IMR-90 (cell line): Measurements from ENCODE around the gene RAB14. TPM values are rescaled to one million over a fixed set of nuclear protein-coding genes. Genes with fewer than 3 reads are reported as not detected.

ENCODE experiments used
- ATAC-seq: fragments of 200-7000 bp; cut with Tn5 transposase; 2 replicates; pipeline ENCODE4 v1.9.1; 2020; ENCODE audit warnings: low read depth, mild to moderate bottlenecking, moderate library complexity
- BruUV-seq: library from RNA; stranded (reverse); fragments of 400-500 nt; replicated peaks from 2 replicates; lab custom pipeline; 2021; lab: Mats Ljungman, UMichigan
- CTCF ChIA-PET: fragments of 300-600 bp; formaldehyde crosslinking; extraction: SDS; loops from one replicate; lab custom pipeline; 2021; ENCODE audit warnings: antibody characterized with exemption; lab: Yijun Ruan, JAX
- POLR2A ChIA-PET: fragments of 300-600 bp; sonication (Branson Sonifier 250); formaldehyde crosslinking; loops from one replicate; lab custom pipeline; 2022; ENCODE audit warnings: antibody characterized with exemption; ENCODE audit not compliant: unreplicated experiment; lab: Charles Lee
- DNase-seq: peaks from one replicate; pipeline ENCODE4 v3.0.0; 2013
- H2AFZ ChIP-seq: replicated peaks from 2 replicates; pipeline ENCODE3; 2013; ENCODE audit warnings: low read length, mild to moderate bottlenecking; ENCODE audit not compliant: poor library complexity
- H2AK5ac ChIP-seq: 2 replicates; pipeline ENCODE4 v1.6.1; 2013; ENCODE audit warnings: low read depth, low read length, inconsistent platforms
- H2AK9ac ChIP-seq: replicated peaks from 2 replicates; pipeline ENCODE3; 2013; ENCODE audit warnings: mild to moderate bottlenecking, low read depth, low read length, moderate library complexity; ENCODE audit not compliant: poor library complexity
- H2BK120ac ChIP-seq: 2 replicates; pipeline ENCODE4 v1.6.1; 2013; ENCODE audit warnings: low read depth, low read length, inconsistent platforms
- H2BK15ac ChIP-seq: 3 replicates; pipeline ENCODE4 v1.6.1; 2013; ENCODE audit warnings: low read depth, low read length, inconsistent platforms
- H2BK20ac ChIP-seq: 2 replicates; pipeline ENCODE4 v1.6.1; 2013; ENCODE audit warnings: low read depth, mild to moderate bottlenecking, inconsistent platforms, low read length, moderate library complexity
- H2BK5ac ChIP-seq: 2 replicates; pipeline ENCODE4 v1.6.1; 2013; ENCODE audit warnings: mild to moderate bottlenecking, low read depth, low read length, inconsistent platforms; ENCODE audit not compliant: poor library complexity, severe bottlenecking
- H3K14ac ChIP-seq: replicated peaks from 2 replicates; pipeline ENCODE4 v1.6.1; 2013; ENCODE audit warnings: low read depth, low read length, inconsistent platforms
- H3K18ac ChIP-seq: 2 replicates; pipeline ENCODE4 v1.6.1; 2013; ENCODE audit warnings: low read depth, low read length, control low read depth
- H3K23ac ChIP-seq: 2 replicates; pipeline ENCODE4 v1.6.1; 2013; ENCODE audit warnings: low read depth, low read length, inconsistent platforms
- H3K27ac ChIP-seq: 2 replicates; pipeline ENCODE4 v1.5.1; 2013; ENCODE audit warnings: mild to moderate bottlenecking, control low read depth, low read length; ENCODE audit not compliant: insufficient read depth
- H3K27me3 ChIP-seq: 2 replicates; pipeline ENCODE4 v1.6.1; 2013; ENCODE audit warnings: low read length; ENCODE audit not compliant: control insufficient read depth, insufficient read depth
- H3K36me3 ChIP-seq: 2 replicates; pipeline ENCODE4 v1.6.1; 2013; ENCODE audit warnings: low read length, mixed read lengths; ENCODE audit not compliant: control insufficient read depth, insufficient read depth
- H3K4ac ChIP-seq: 2 replicates; pipeline ENCODE4 v1.6.1; 2013; ENCODE audit warnings: low read depth, low read length, inconsistent platforms
- H3K4me1 ChIP-seq: 2 replicates; pipeline ENCODE4 v1.6.1; 2013; ENCODE audit warnings: low read length, mixed read lengths; ENCODE audit not compliant: control insufficient read depth, insufficient read depth
- H3K4me2 ChIP-seq: 2 replicates; pipeline ENCODE4 v1.6.1; 2013; ENCODE audit warnings: low read depth, mild to moderate bottlenecking, control low read depth, low read length, moderate library complexity
- H3K4me3 ChIP-seq: 2 replicates; pipeline ENCODE4 v1.5.1; 2013; ENCODE audit warnings: low read depth, mild to moderate bottlenecking, control low read depth, low read length, moderate library complexity; ENCODE audit not compliant: insufficient read depth
- H3K56ac ChIP-seq: 2 replicates; pipeline ENCODE4 v1.6.1; 2013; ENCODE audit warnings: low read length, inconsistent platforms; ENCODE audit not compliant: insufficient read depth; ENCODE audit errors: extremely low read depth
- H3K79me1 ChIP-seq, 2 experiments: 2 replicates each; pipeline ENCODE4 v1.6.1; 2013; ENCODE audit warnings: low read length in 2 of 2, inconsistent platforms in 1 of 2, low read depth in 1 of 2
- H3K9ac ChIP-seq: 2 replicates; pipeline ENCODE4 v1.6.1; 2013; ENCODE audit warnings: low read depth, low read length, control low read depth
- H3K9me1 ChIP-seq: 2 replicates; pipeline ENCODE4 v1.6.1; 2013; ENCODE audit warnings: low read length, inconsistent platforms; ENCODE audit not compliant: insufficient read depth
- H3K9me3 ChIP-seq: 2 replicates; pipeline ENCODE4 v1.6.1; 2013; ENCODE audit warnings: low read length; ENCODE audit not compliant: control insufficient read depth, insufficient read depth
- H4K20me1 ChIP-seq: 2 replicates; pipeline ENCODE4 v1.6.1; 2013; ENCODE audit warnings: low read length, inconsistent platforms; ENCODE audit not compliant: insufficient read depth
- H4K5ac ChIP-seq: 2 replicates; pipeline ENCODE4 v1.6.1; 2013; ENCODE audit warnings: mild to moderate bottlenecking, low read depth, low read length, control low read depth
- H4K8ac ChIP-seq, 2 experiments: 2 replicates each; pipeline ENCODE4 v1.6.1; 2013; ENCODE audit warnings: low read depth in 2 of 2, low read length in 2 of 2, control low read depth in 1 of 2, inconsistent platforms in 1 of 2
- H4K91ac ChIP-seq: 2 replicates; pipeline ENCODE4 v1.6.1; 2013; ENCODE audit warnings: low read depth, low read length, inconsistent platforms; ENCODE audit not compliant: insufficient read depth
- BHLHE40 ChIP-seq: fragments of 150-350 bp; IDR thresholded peaks from 2 replicates; pipeline ENCODE4 v1.6.1; 2016; ENCODE audit warnings: mild to moderate bottlenecking, low read depth, low read length
- CEBPB ChIP-seq: IDR thresholded peaks from 2 replicates; pipeline ENCODE4 v1.6.1; 2012; ENCODE audit warnings: low read depth, low read length, improper control_type of control experiment
- CHD1 ChIP-seq: IDR thresholded peaks from 2 replicates; pipeline ENCODE4 v1.6.1; 2012; ENCODE audit warnings: low read depth, low read length, improper control_type of control experiment
- CTCF ChIP-seq: conservative IDR thresholded peaks from 2 replicates; pipeline ENCODE4 v1.5.1; 2012; ENCODE audit warnings: mild to moderate bottlenecking, low read depth, low read length, improper control_type of control experiment
- ELK1 ChIP-seq: fragments of 150-350 bp; IDR thresholded peaks from 2 replicates; pipeline ENCODE4 v1.6.1; 2016; ENCODE audit warnings: low read depth, mild to moderate bottlenecking, low read length, moderate library complexity, borderline replicate concordance
- FOS ChIP-seq: fragments of 150-350 bp; IDR thresholded peaks from 2 replicates; pipeline ENCODE4 v1.6.1; 2016; ENCODE audit warnings: low read depth, low read length
- MAFK ChIP-seq: IDR thresholded peaks from 2 replicates; pipeline ENCODE4 v1.6.1; 2012; ENCODE audit warnings: low read depth, low read length, improper control_type of control experiment
- MAZ ChIP-seq: IDR thresholded peaks from 2 replicates; pipeline ENCODE4 v1.6.1; 2012; ENCODE audit warnings: low read depth, mild to moderate bottlenecking, low read length, improper control_type of control experiment, moderate library complexity, borderline replicate concordance
- MXI1 ChIP-seq: IDR thresholded peaks from 2 replicates; pipeline ENCODE4 v1.6.1; 2012; ENCODE audit warnings: low read depth, mild to moderate bottlenecking, low read length, moderate library complexity, borderline replicate concordance
- NFE2L2 ChIP-seq: fragments of 150-350 bp; IDR thresholded peaks from 2 replicates; pipeline ENCODE4 v1.6.1; 2016; ENCODE audit warnings: low read depth, mild to moderate bottlenecking, low read length
- POLR2A ChIP-seq: IDR thresholded peaks from 2 replicates; pipeline ENCODE4 v1.6.1; 2012; ENCODE audit warnings: mild to moderate bottlenecking, low read depth, low read length
- RAD21 ChIP-seq: IDR thresholded peaks from 2 replicates; pipeline ENCODE4 v1.6.1; 2012; ENCODE audit warnings: low read length, improper control_type of control experiment
- RCOR1 ChIP-seq: IDR thresholded peaks from 2 replicates; pipeline ENCODE4 v1.6.1; 2012; ENCODE audit warnings: mild to moderate bottlenecking, low read length, improper control_type of control experiment; ENCODE audit not compliant: insufficient replicate concordance
- RFX5 ChIP-seq: IDR thresholded peaks from 2 replicates; pipeline ENCODE4 v1.8.0; 2012; ENCODE audit warnings: low read depth, mild to moderate bottlenecking, low read length, moderate library complexity
- SMC3 ChIP-seq: fragments of 150-350 bp; IDR thresholded peaks from 2 replicates; pipeline ENCODE4 v1.6.1; 2016; ENCODE audit warnings: low read depth, mild to moderate bottlenecking, antibody characterized with exemption, low read length, moderate library complexity
- USF2 ChIP-seq: fragments of 150-350 bp; IDR thresholded peaks from 2 replicates; pipeline ENCODE4 v1.6.1; 2017; ENCODE audit warnings: mild to moderate bottlenecking, antibody characterized with exemption, low read length, low read depth
- WGBS, 2 experiments: methylation state at CpG; one replicate each; pipeline versions ENCODE4 v1.1.5 to v1.1.7; 2013; ENCODE audit warnings: missing lambda C conversion rate in 2 of 2; ENCODE audit not compliant: insufficient read length in 1 of 2; ENCODE audit errors: extremely low coverage in 2 of 2; 5-methylcytosine and 5-hydroxymethylcytosine counted together
- dilution Hi-C: fragments of 300-500 bp; cut with HindIII; formaldehyde crosslinking; loops from one replicate; pipeline ENCODE4 v1.14.3; 2018; ENCODE audit warnings: low sequenced_read_pairs; ENCODE audit not compliant: unreplicated experiment
- in situ Hi-C: fragments of 300-500 bp; cut with MboI; formaldehyde crosslinking; loops from 3 replicates; pipeline ENCODE4 v1.14.3; 2019; ENCODE audit warnings: low sequenced_read_pairs, inconsistent platforms, mixed read lengths
- intact Hi-C: fragments of 100-400 bp; cut with micrococcal nuclease; formaldehyde crosslinking; loops from 2 replicates; pipeline ENCODE4 v1.10.0; 2022
- polyA plus RNA-seq, 3 experiments: library from polyadenylated mRNA; depleted of rRNA; stranded (reverse); fragments of >200 nt; gene quantifications; 2 replicates each; pipeline ENCODE4 v1.2.3, GENCODE V29; 2012; ENCODE audit warnings: low replicate concordance in 1 of 3
- total RNA-seq: library from RNA; depleted of rRNA; stranded (reverse); fragments of >200 nt; gene quantifications from 2 replicates; pipeline ENCODE4 v1.2.3, GENCODE V29; 2012

Gene RAB14
- total and polyA plus RNA-seq, 2 of the 4 experiments (the other 2 are of a cell fraction): 20.1 to 29.3 TPM

- Histone ChIP-seq H3K27me3 (no peaks in the 10 kb centered on the region), H3K9ac (no peak overlapping the region), H3K27ac (no peak overlapping the region; the same call in 1 of the 2 replicates), H3K18ac (no peak overlapping the region), H2BK20ac (no peak overlapping the region), H4K91ac (no peak overlapping the region), H2AFZ (no peak overlapping the region), H4K20me1 (peaks cover 76% of the 10 kb centered on the region), H3K56ac (no peak overlapping the region), H3K4me1 (peaks cover 12% of the 10 kb centered on the region), H2BK120ac (no peak overlapping the region), H4K8ac (no peak overlapping the region), H3K4ac (no peak overlapping the region), H2AK5ac (no peak overlapping the region), H2BK5ac (no peak overlapping the region), H3K36me3 (peaks cover 5% of the 10 kb centered on the region), H3K23ac (no peak overlapping the region), H3K9me3 (no peaks in the 10 kb centered on the region), H4K5ac (no peak overlapping the region), H3K9me1 (peaks cover 6% of the 10 kb centered on the region), H3K14ac (no peak overlapping the region), H2AK9ac (no peak overlapping the region), H2BK15ac (no peak overlapping the region), H3K4me3 (no peak overlapping the region), H3K4me2 (no peak overlapping the region), H3K79me1 (peaks cover 17 to 75% of the 10 kb centered on the region in 2 experiments)
- WGBS, 2 experiments: no CpG with 5 or more reads among the region's 3 CpGs
- ATAC-seq (peak; percentile 58), DNase-seq (peak; percentile 15)
- ChIA-PET CTCF (interaction anchor here (0.6 kb wide), 1 partner anchor 28 kb away, joined by 5 read pairs; no protein-coding TSS in a partner anchor), POLR2A (interaction anchor here (0.6 kb wide), 1 partner anchor 144 kb away, joined by 3 read pairs; no protein-coding TSS in a partner anchor)
- in situ Hi-C loops: no loop called here
- intact Hi-C loops: no loop called here
- TF ChIP-seq MAZ: no peak
- TF ChIP-seq POLR2A: no peak
- no peak for TF ChIP-seq RFX5
- no peak for TF ChIP-seq CEBPB
- no peak for TF ChIP-seq USF2
- TF ChIP-seq MXI1: no peak
- no peak for TF ChIP-seq CTCF
- TF ChIP-seq SMC3: no peak
- no peak for TF ChIP-seq RCOR1
- TF ChIP-seq RAD21: no peak
- no peak for TF ChIP-seq BHLHE40
- no peak for TF ChIP-seq ELK1
- no peak for TF ChIP-seq CHD1
- no peak for TF ChIP-seq NFE2L2
- TF ChIP-seq MAFK: no peak
- no peak for TF ChIP-seq FOS
- dilution Hi-C loops: no loop called here
- BruUV-seq: no TSS peak
Measured at GRCh38 chr9:121187636-121188305, 13.9 kb downstream of the RAB14 start.
